NCI-H2196 treated with DMSO at 0.1 percent for 48 hours (cell line): ENCODE data around the gene ZNF234.
A peak's percentile ranks its signal among the peaks of the same experiment; 100 is the strongest.
"Not testable (repeated sequence)": the region's sequence is repeated elsewhere in the genome, so short reads cannot be mapped to it uniquely, and the experiment has no call there.

ENCODE experiments used
- DNase-seq: peaks from one replicate; lab custom pipeline; 2025; ENCODE audit not compliant: unreplicated experiment; lab: John Stamatoyannopoulos, UW

The ZNF234 gene

GRCh38 chr19:44180968-44181367 lies 39.6 kb downstream of the ZNF234 start:
- no peak for DNase-seq

- no peak for DNase-seq
These were observed 40.8 kb downstream of the ZNF234 start for GRCh38 chr19:44182145-44182544.

GRCh38 chr19:44190020-44190419 lies 48.7 kb downstream of the ZNF234 start:
- no peak for DNase-seq

GRCh38 chr19:44192127-44192526 lies 50.8 kb downstream of the ZNF234 start:
- DNase-seq, result no peak

GRCh38 chr19:44196772-44197171 lies 55.4 kb downstream of the ZNF234 start:
- DNase-seq, result no peak

GRCh38 chr19:44202470-44202869 lies 61.1 kb downstream of the ZNF234 start:
- DNase-seq, result no peak

GRCh38 chr19:44202974-44203373 lies 61.6 kb downstream of the ZNF234 start:
- no peak for DNase-seq

- not testable (repeated sequence) for DNase-seq
These were observed 62.5 kb downstream of the ZNF234 start for GRCh38 chr19:44203877-44204276.

GRCh38 chr19:44204772-44205171 lies 63.4 kb downstream of the ZNF234 start:
- DNase-seq, result no peak

- DNase-seq, result peak; percentile 44
These were observed 65.9 kb downstream of the ZNF234 start for GRCh38 chr19:44207126-44207803.
